Measurements from ENCODE around the gene ACIN1.

DNA sequence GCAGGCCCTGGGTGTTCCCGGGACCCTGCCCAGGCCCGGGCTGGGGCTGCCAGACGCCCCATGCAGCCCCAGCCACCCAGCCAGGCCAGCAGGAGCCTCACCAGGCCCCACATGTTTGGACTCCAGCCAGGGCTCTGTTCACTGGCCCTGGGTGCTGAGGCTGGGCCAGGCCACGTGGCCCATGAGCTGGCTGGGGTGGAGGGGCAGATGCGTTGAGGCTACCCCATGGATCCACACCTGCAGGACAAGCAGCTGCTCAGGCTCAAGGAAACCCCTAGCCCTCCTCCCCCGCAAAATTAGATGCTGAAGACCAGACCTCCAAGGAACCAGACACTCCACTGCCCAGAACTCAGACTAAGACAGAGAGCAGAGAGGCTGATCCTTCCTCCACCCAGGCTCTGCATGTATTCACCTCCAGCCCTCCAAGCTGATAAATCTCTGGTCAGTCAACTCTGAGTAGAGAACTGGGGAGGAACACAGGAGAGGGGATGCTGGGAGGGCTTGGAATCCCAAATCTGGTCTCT is 39.3 kb downstream of the ACIN1 start:
- TF ChIP-seq, protein P1, sequence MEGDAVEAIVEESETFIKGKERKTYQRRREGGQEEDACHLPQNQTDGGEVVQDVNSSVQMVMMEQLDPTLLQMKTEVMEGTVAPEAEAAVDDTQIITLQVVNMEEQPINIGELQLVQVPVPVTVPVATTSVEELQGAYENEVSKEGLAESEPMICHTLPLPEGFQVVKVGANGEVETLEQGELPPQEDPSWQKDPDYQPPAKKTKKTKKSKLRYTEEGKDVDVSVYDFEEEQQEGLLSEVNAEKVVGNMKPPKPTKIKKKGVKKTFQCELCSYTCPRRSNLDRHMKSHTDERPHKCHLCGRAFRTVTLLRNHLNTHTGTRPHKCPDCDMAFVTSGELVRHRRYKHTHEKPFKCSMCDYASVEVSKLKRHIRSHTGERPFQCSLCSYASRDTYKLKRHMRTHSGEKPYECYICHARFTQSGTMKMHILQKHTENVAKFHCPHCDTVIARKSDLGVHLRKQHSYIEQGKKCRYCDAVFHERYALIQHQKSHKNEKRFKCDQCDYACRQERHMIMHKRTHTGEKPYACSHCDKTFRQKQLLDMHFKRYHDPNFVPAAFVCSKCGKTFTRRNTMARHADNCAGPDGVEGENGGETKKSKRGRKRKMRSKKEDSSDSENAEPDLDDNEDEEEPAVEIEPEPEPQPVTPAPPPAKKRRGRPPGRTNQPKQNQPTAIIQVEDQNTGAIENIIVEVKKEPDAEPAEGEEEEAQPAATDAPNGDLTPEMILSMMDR (IDR thresholded peaks at IDR 0.05 in 8 of 11, conservative IDR thresholded peaks at IDR 0.05 in 3 of 11), result no peak
- TF ChIP-seq POLR2AphosphoS5 (IDR thresholded peaks at IDR 0.05), result no peak

All from spleen (tissue), 7 donors.